SK-N-MC (cell line): Measurements from ENCODE around the gene CCDC63.

ENCODE experiments used
- EZH2 ChIP-seq: fragments of 200-600 bp; sonication (generic); IDR thresholded peaks from one replicate; pipeline ENCODE4 v1.6.1; 2017; ENCODE audit warnings: antibody characterized with exemption
- FOXP2 ChIP-seq: optimal IDR thresholded peaks from 2 replicates; pipeline ENCODE3; 2011; ENCODE audit warnings: mild to moderate bottlenecking, moderate library complexity; ENCODE audit not compliant: insufficient read depth; ENCODE audit errors: extremely low read length, control extremely low read depth
- POLR2AphosphoS5 ChIP-seq: IDR thresholded peaks from 2 replicates; pipeline ENCODE4 v1.6.1; 2012; ENCODE audit warnings: mild to moderate bottlenecking, low read depth, low read length, borderline replicate concordance

- TF ChIP-seq EZH2, result no peak
- TF ChIP-seq POLR2AphosphoS5, result no peak
- no peak for TF ChIP-seq FOXP2
Observed at GRCh38 chr12:110935588-110935987, 88.8 kb downstream of the CCDC63 start.
